Pericardium fibroblast (primary cell): ENCODE results near the gene SH3TC2. TPM values are rescaled to one million over a fixed set of nuclear protein-coding genes. Genes with fewer than 3 reads are reported as not detected.

Experiments used
- total RNA-seq: library from RNA; depleted of rRNA; stranded (reverse); fragments of >200 nt; gene quantifications from 2 replicates; pipeline ENCODE4 v1.2.3, GENCODE V29; 2015

SH3TC2 gene
- 1.9 and 2.2 TPM in 2 replicates for total RNA-seq

DNA sequence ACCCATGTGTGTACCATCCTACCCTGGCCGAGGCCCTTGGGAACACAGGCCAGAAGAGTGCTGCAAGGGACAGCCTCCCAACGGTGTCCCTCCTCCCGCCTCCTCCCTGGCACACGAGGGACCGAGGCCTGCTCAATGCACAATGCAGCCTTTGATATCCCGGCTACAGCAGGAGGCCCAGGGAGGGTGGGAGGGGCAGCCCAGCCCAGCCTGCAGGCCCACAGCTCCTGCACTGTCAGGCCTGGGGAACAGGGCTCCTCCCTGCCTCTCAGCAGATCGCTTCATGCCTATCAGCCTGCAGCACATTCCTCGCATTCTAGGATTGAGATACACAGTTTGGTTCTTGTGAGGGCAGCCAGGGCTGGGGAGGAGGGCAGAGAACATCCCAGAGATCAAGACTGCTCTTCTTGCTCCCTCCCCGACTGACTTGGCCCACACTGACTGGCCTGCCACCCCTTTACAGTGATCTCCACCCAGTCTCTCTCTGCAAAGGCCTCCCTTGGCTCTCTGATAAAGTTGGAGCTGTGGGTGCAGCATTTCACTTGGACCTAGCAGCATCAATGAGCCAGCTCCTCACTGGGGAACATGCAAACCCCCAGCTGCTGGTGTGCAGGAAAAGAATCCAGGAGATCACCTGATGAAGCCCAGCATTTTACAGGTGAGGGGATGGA lies at the start of gene SH3TC2:
SH3TC2 (minus strand) TSS at position 46 of the 671 bp plus-strand sequence; CDS start at position 6, 40 bp downstream.

Other genes starting within 250 kb of the SH3TC2 start
- 0.23 TPM in 1 of 2 replicates, not detected in the other for gene ADRB2, start 236.5 kb downstream of the SH3TC2 start, total RNA-seq
- 19.2 and 28.5 TPM in 2 replicates for gene ABLIM3, start 78.4 kb upstream of the SH3TC2 start, total RNA-seq
- 17.1 and 23.3 TPM in 2 replicates for gene AFAP1L1, start 208.8 kb upstream of the SH3TC2 start, total RNA-seq